ENCODE results near the gene SLITRK1. TPM values are rescaled to one million over a fixed set of nuclear protein-coding genes. Genes with fewer than 3 reads are reported as not detected.

The SLITRK1 gene
- total RNA-seq, 1 donor from 2014 or later: not detected

- no peaks in the 10 kb centered on the region for H3K4me1 ChIP-seq
- H3K9me3 ChIP-seq: no peaks in the 10 kb centered on the region
- H3K4me3 ChIP-seq: no peak overlapping the region
- no peak overlapping the region for H3K27ac ChIP-seq
- H3K27me3 ChIP-seq: no peaks in the 10 kb centered on the region
- no peak for DNase-seq (ENCODE audit: extremely low spot score in 2 of 2)
- intact Hi-C loops (cut with DNase I): no loop called here
- no peaks in the 10 kb centered on the region for H3K36me3 ChIP-seq
- TF ChIP-seq POLR2AphosphoS5 (IDR thresholded peaks at IDR 0.05; ENCODE audit: insufficient read depth in 1 of 2, low read depth in 1 of 2): no peak
- TF ChIP-seq POLR2A (IDR thresholded peaks at IDR 0.05): no peak
- no peak for TF ChIP-seq CTCF (IDR thresholded peaks at IDR 0.05)
These were observed 50.5 kb downstream of the SLITRK1 start for GRCh38 chr13:83831796-83832195.

- intact Hi-C loops (cut with DNase I): no loop called here
- TF ChIP-seq CTCF (IDR thresholded peaks at IDR 0.05): no peak
- no peak for TF ChIP-seq POLR2A (IDR thresholded peaks at IDR 0.05)
- no peak for TF ChIP-seq POLR2AphosphoS5 (IDR thresholded peaks at IDR 0.05; ENCODE audit: insufficient read depth in 1 of 2, low read depth in 1 of 2)
- Histone ChIP-seq H3K27ac (no peak overlapping the region), H3K4me3 (no peak overlapping the region), H3K36me3 (no peaks in the 10 kb centered on the region), H3K4me1 (no peaks in the 10 kb centered on the region), H3K9me3 (no peaks in the 10 kb centered on the region), H3K27me3 (no peaks in the 10 kb centered on the region)
- DNase-seq (ENCODE audit: extremely low spot score in 2 of 2): no peak
These were observed 52.5 kb downstream of the SLITRK1 start for GRCh38 chr13:83829810-83830209.

GRCh38 chr13:83827338-83827737 lies 54.9 kb downstream of the SLITRK1 start:
- Histone ChIP-seq H3K4me3 (no peak overlapping the region), H3K9me3 (no peaks in the 10 kb centered on the region), H3K36me3 (no peaks in the 10 kb centered on the region), H3K27me3 (no peaks in the 10 kb centered on the region), H3K27ac (no peak overlapping the region), H3K4me1 (no peaks in the 10 kb centered on the region)
- TF ChIP-seq POLR2A (IDR thresholded peaks at IDR 0.05) (no peak), POLR2AphosphoS5 (IDR thresholded peaks at IDR 0.05; ENCODE audit: insufficient read depth in 1 of 2, low read depth in 1 of 2) (no peak), CTCF (IDR thresholded peaks at IDR 0.05) (no peak)
- DNase-seq (ENCODE audit: extremely low spot score in 2 of 2): no peak
- intact Hi-C loops (cut with DNase I): no loop called here
